GM20000 (cell line): ENCODE data around the gene CRADD.
"Not testable (repeated sequence)": the region's sequence is repeated elsewhere in the genome, so short reads cannot be mapped to it uniquely, and the experiment has no call there.

ENCODE experiments used
- DNase-seq: peaks from one replicate; pipeline ENCODE4 v3.0.0; 2012; ENCODE audit warnings: low spot score
- CTCF ChIP-seq: IDR thresholded peaks from 2 replicates; pipeline ENCODE4 v1.5.1; 2012; ENCODE audit warnings: mild to moderate bottlenecking, control low read depth; ENCODE audit errors: extremely low read depth, missing control alignments

Gene CRADD

GRCh38 chr12:93870020-93870795, 193.0 kb downstream of the CRADD start:
- no peak for DNase-seq

GRCh38 chr12:93871566-93871965, 194.4 kb downstream of the CRADD start:
- not testable (repeated sequence) for DNase-seq

More at GRCh38 chr12:93870020-93870795, 193.0 kb downstream of the CRADD start:
- TF ChIP-seq CTCF = no peak

GRCh38 chr12:93873561-93873960, 196.4 kb downstream of the CRADD start:
- TF ChIP-seq CTCF = no peak
- DNase-seq = no peak

- TF ChIP-seq CTCF = no peak
These were observed 198.0 kb downstream of the CRADD start for GRCh38 chr12:93875157-93875556.

GRCh38 chr12:93876360-93876759, 199.2 kb downstream of the CRADD start:
- TF ChIP-seq CTCF = no peak
- no peak for DNase-seq

More at GRCh38 chr12:93875157-93875556, 198.0 kb downstream of the CRADD start:
- no peak for DNase-seq

GRCh38 chr12:93877446-93877845, 200.3 kb downstream of the CRADD start:
- DNase-seq = no peak
- no peak for TF ChIP-seq CTCF

- no peak for TF ChIP-seq CTCF
- DNase-seq = no peak
These were observed 202.6 kb downstream of the CRADD start for GRCh38 chr12:93879476-93880421.
